NB4 (cell line): ENCODE results near the gene PKLR.

ENCODE experiments used
- DNase-seq: peaks from one replicate; pipeline ENCODE4 v3.0.0; 2010; ENCODE audit warnings: low read depth
- H3K4me3 ChIP-seq: one replicate; pipeline ENCODE4 v1.5.1; 2011; ENCODE audit warnings: mild to moderate bottlenecking, low read depth, low read length, moderate library complexity
- MYC ChIP-seq: IDR thresholded peaks from 2 replicates; pipeline ENCODE4 v1.6.1; 2011; ENCODE audit warnings: low read depth, low read length
- POLR2A ChIP-seq: IDR thresholded peaks from 2 replicates; pipeline ENCODE4 v1.6.1; 2011; ENCODE audit warnings: mild to moderate bottlenecking; ENCODE audit not compliant: insufficient read length; ENCODE audit errors: extremely low read depth
- TF ChIP-seq, protein P1 (sequence below): IDR thresholded peaks from 2 replicates; pipeline ENCODE4 v1.6.1; 2011; ENCODE audit warnings: low read depth, low read length
- TF ChIP-seq, protein P2 (sequence below): IDR thresholded peaks from one replicate; pipeline ENCODE4 v1.5.1; 2012; ENCODE audit warnings: low read depth, low read length

The PKLR gene

DNA sequence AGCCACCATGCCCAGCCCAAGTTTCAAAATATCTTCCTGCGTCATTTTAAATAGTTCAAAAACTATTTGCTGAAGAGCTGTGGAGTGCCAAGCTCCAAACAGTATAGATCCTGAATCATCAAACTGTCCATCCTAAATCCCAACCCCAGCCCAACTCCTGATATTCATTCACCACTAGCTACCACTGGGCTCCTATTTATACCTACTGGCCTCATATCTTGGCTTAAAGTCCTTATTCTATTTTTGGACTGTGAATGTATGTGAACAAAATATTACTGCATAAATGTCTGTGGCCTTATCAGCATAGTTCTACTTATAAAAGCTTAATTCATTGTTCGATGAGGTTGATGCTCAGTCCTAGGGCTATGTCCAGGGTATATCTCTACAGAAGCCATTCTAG, 33.9 kb downstream of the PKLR start:
- DNase-seq = no peak
- TF ChIP-seq, protein P1, sequence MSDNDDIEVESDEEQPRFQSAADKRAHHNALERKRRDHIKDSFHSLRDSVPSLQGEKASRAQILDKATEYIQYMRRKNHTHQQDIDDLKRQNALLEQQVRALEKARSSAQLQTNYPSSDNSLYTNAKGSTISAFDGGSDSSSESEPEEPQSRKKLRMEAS = no peak
- TF ChIP-seq POLR2A = no peak

DNA sequence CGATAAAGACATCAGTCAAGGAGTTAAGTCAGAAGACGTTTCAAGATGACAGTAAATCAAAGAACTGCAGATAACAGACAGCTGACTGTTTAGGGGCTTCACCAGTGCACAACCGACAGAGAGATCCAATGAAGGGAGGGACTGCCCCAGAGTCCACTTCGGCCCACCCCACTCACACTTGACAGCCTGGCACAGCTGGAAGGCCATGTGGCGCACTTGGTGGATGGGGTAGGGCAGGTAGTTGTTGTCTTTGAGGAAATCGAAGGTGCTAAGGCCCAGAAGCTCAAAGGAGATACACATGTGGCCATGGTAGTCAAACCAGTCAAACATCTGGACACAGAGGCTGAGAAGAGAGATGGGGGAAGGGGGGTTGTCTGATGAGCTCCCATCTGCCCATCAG, 34.7 kb downstream of the PKLR start:
- H3K4me3 ChIP-seq = no peak overlapping the region
- TF ChIP-seq, protein P2, sequence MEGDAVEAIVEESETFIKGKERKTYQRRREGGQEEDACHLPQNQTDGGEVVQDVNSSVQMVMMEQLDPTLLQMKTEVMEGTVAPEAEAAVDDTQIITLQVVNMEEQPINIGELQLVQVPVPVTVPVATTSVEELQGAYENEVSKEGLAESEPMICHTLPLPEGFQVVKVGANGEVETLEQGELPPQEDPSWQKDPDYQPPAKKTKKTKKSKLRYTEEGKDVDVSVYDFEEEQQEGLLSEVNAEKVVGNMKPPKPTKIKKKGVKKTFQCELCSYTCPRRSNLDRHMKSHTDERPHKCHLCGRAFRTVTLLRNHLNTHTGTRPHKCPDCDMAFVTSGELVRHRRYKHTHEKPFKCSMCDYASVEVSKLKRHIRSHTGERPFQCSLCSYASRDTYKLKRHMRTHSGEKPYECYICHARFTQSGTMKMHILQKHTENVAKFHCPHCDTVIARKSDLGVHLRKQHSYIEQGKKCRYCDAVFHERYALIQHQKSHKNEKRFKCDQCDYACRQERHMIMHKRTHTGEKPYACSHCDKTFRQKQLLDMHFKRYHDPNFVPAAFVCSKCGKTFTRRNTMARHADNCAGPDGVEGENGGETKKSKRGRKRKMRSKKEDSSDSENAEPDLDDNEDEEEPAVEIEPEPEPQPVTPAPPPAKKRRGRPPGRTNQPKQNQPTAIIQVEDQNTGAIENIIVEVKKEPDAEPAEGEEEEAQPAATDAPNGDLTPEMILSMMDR = no peak
- TF ChIP-seq POLR2A = no peak
- TF ChIP-seq, protein P1 = no peak
- TF ChIP-seq MYC = no peak
- no peak for DNase-seq

More for the DNA sequence above, 33.9 kb downstream of the PKLR start:
- H3K4me3 ChIP-seq = no peak overlapping the region

DNA sequence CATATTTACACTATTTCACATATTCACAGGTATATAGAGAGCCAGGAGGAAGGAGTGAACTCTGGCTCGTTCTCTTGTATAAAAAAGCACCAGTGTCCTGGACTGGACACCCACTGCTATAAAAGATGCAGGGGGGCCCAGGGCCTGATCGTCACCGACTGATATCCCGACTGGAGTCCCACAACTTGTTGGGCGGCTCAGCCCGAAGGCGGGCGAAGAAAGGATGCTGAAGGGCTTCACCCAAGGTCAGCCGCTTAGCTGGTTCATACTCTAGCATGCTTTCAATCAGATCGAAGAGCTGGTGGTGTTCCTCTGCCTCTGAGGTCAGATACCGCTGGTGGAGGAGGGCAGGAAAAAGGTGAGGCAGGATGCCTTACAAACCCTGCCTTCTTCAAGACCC, 38.2 kb downstream of the PKLR start:
- TF ChIP-seq, protein P1 = no peak
- TF ChIP-seq POLR2A (no peak), MYC (no peak)
- TF ChIP-seq, protein P2 = no peak
- no peak for DNase-seq
- H3K4me3 ChIP-seq = no peak overlapping the region

DNA sequence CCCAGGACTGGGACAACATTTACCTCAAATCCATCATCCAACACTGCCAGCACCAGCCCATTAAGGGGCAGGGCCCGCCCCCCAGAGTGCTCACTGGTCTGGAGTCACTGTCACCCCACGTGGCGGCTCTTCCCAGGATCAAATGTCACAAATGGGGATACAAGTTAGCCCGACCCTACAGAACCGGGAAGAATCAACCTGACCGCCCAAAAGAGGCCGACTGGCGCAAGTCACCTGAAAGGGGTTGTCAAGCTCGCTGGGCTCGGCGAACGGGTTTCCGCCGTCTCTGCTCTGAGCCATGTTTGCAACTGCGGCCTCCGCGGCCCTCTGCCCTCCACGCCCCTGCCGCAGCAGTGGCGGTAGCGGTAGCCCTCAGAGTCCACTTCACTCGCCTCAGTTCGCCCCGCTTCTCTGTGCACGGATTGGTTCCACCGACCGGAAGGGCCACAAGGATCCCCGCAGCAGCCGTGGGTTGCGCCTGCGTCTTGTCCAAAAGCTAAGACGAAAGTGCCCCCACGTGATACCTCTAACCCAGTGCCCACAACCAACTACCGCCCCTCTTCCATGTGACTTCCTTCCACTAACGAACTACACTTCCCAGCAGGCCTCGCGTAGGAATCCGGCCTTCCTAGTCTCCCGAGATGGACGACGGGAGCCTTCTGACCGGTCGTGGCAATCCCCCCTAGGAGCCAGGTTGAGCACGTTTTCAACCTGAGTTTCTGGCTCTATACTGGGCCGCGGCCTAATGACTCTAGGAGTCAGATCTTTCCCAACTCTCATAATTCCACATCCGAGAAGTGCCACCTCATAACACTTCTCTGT, 39.2 kb downstream of the PKLR start, which contains the start of gene SCAMP3:
SCAMP3 (minus strand) TSS at position 509 of the 822 bp plus-strand sequence; CDS start at position 300, 209 bp downstream.
- TF ChIP-seq, protein P2 = no peak
- TF ChIP-seq, protein P1 = peak; percentile 99
- TF ChIP-seq POLR2A (peak; percentile 60), MYC (peak; percentile 92)
- peak within 1 kb of the TSS; percentile 89 for H3K4me3 ChIP-seq
- peak; percentile 98 for DNase-seq

DNA sequence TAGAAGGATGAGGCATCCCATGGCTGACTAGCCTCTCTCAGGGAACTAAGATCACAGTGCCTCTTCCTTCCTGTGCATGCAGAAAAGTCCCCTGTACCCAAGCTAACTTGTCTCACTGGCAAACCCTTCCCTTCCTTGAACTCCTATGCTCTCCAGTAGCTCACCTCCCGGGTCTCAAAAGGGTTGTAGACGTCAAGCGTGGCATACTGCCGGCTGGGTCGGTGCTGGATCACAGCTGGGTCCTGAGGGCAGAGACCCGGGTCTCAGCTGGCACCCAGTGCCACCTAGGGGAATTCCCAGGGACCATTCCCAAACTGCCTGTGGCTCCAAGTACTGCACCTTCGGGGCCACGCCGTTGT, 39.8 kb downstream of the PKLR start:
- peak; percentile 46 for DNase-seq
- peak overlapping the region; percentile 89 for H3K4me3 ChIP-seq
- TF ChIP-seq MYC (no peak), POLR2A (no peak)
- TF ChIP-seq, protein P1 = no peak
- TF ChIP-seq, protein P2 = no peak

DNA sequence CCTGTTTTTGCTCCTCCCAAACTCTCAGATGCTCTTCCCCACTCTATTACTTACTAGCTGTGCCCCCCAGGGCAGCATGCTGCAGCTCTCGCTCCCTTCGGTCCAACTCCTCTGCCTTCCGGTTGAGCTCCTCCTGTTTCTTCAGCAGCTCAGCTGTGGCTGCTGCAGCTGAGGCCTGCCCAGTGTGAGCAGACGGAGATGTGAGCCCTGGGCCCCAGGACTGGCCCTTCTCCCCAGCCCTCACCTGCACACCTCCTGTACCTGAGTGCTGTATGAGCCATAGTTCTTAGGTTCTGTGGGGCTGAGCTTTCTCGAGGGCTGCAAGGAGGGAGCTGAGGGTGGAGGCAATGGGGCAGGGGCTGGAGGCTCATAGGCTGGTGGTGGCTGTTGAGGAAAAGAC, 41.0 kb downstream of the PKLR start:
- peak overlapping the region; percentile 89 for H3K4me3 ChIP-seq
- no peak for DNase-seq
- TF ChIP-seq, protein P2 = no peak
- TF ChIP-seq, protein P1 = no peak
- TF ChIP-seq MYC (no peak), POLR2A (no peak)
